ENCODE results near the gene F10. TPM values are rescaled to one million over a fixed set of nuclear protein-coding genes. Genes with fewer than 3 reads are reported as not detected.

F10 gene
- total and polyA plus RNA-seq, 2 of the 13 experiments (the other 11 are each of a cell fraction or from before 2014, with no cell fraction given), result 58.4 to 237 TPM

GRCh38 chr13:113151745-113152690 lies 29.4 kb downstream of the F10 start (continued):
- TF ChIP-seq, protein P1, sequence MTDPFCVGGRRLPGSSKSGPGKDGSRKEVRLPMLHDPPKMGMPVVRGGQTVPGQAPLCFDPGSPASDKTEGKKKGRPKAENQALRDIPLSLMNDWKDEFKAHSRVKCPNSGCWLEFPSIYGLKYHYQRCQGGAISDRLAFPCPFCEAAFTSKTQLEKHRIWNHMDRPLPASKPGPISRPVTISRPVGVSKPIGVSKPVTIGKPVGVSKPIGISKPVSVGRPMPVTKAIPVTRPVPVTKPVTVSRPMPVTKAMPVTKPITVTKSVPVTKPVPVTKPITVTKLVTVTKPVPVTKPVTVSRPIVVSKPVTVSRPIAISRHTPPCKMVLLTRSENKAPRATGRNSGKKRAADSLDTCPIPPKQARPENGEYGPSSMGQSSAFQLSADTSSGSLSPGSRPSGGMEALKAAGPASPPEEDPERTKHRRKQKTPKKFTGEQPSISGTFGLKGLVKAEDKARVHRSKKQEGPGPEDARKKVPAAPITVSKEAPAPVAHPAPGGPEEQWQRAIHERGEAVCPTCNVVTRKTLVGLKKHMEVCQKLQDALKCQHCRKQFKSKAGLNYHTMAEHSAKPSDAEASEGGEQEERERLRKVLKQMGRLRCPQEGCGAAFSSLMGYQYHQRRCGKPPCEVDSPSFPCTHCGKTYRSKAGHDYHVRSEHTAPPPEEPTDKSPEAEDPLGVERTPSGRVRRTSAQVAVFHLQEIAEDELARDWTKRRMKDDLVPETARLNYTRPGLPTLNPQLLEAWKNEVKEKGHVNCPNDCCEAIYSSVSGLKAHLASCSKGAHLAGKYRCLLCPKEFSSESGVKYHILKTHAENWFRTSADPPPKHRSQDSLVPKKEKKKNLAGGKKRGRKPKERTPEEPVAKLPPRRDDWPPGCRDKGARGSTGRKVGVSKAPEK (CRISPR knock-in tag; IDR thresholded peaks at IDR 0.05; ENCODE audit: borderline replicate concordance), result 0 out of 2 replicates have a peak, but pooled peaks have one; percentile 62
- TF ChIP-seq RBFOX2 (IDR thresholded peaks at IDR 0.05; ENCODE audit: low read depth, low read length), result peak; percentile 58; the same call in 1 of the 2 replicates
- peak; percentile 49; the same call in 1 of the 2 replicates for TF ChIP-seq ZNF776 (CRISPR knock-in tag; IDR thresholded peaks at IDR 0.05)
- peak; percentile 47; the same call in 1 of the 2 replicates for TF ChIP-seq ZNF777 (CRISPR knock-in tag; IDR thresholded peaks at IDR 0.05)
- TF ChIP-seq SRY (CRISPR knock-in tag; IDR thresholded peaks at IDR 0.05), result peak; percentile 35; the same call in 1 of the 2 replicates
- peak; percentile 23; the same call in 1 of the 2 replicates for TF ChIP-seq BRD4 (CRISPR knock-in tag; IDR thresholded peaks at IDR 0.05)
- TF ChIP-seq AKAP8 (CRISPR knock-in tag; IDR thresholded peaks at IDR 0.05), result 0 out of 2 replicates have a peak, but pooled peaks have one; percentile 42
- no peak for TF ChIP-seq PAF1 (CRISPR knock-in tag; IDR thresholded peaks at IDR 0.05)
- no peak for TF ChIP-seq ZNF878 (CRISPR knock-in tag; IDR thresholded peaks at IDR 0.05)
- TF ChIP-seq, protein P2, sequence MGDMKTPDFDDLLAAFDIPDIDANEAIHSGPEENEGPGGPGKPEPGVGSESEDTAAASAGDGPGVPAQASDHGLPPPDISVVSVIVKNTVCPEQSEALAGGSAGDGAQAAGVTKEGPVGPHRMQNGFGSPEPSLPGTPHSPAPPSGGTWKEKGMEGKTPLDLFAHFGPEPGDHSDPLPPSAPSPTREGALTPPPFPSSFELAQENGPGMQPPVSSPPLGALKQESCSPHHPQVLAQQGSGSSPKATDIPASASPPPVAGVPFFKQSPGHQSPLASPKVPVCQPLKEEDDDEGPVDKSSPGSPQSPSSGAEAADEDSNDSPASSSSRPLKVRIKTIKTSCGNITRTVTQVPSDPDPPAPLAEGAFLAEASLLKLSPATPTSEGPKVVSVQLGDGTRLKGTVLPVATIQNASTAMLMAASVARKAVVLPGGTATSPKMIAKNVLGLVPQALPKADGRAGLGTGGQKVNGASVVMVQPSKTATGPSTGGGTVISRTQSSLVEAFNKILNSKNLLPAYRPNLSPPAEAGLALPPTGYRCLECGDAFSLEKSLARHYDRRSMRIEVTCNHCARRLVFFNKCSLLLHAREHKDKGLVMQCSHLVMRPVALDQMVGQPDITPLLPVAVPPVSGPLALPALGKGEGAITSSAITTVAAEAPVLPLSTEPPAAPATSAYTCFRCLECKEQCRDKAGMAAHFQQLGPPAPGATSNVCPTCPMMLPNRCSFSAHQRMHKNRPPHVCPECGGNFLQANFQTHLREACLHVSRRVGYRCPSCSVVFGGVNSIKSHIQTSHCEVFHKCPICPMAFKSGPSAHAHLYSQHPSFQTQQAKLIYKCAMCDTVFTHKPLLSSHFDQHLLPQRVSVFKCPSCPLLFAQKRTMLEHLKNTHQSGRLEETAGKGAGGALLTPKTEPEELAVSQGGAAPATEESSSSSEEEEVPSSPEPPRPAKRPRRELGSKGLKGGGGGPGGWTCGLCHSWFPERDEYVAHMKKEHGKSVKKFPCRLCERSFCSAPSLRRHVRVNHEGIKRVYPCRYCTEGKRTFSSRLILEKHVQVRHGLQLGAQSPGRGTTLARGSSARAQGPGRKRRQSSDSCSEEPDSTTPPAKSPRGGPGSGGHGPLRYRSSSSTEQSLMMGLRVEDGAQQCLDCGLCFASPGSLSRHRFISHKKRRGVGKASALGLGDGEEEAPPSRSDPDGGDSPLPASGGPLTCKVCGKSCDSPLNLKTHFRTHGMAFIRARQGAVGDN (CRISPR knock-in tag; IDR thresholded peaks at IDR 0.05), result peak; percentile 81
- TF ChIP-seq NFE2L1 (CRISPR knock-in tag; IDR thresholded peaks at IDR 0.05; ENCODE audit: borderline replicate concordance), result no peak
- TF ChIP-seq MAZ (IDR thresholded peaks at IDR 0.05; ENCODE audit: borderline replicate concordance, low read depth, low read length), result no peak
- TF ChIP-seq MAZ (CRISPR knock-in tag; IDR thresholded peaks at IDR 0.05; ENCODE audit: low read depth), result no peak
- no peak for TF ChIP-seq ZBTB34 (CRISPR knock-in tag; IDR thresholded peaks at IDR 0.05)
- TF ChIP-seq ZFP62 (CRISPR knock-in tag; IDR thresholded peaks at IDR 0.05), result 0 out of 2 replicates have a peak, but pooled peaks have one; percentile 41
- 0 out of 2 replicates have a peak, but pooled peaks have one; percentile 33 for TF ChIP-seq ZNF598 (CRISPR knock-in tag; IDR thresholded peaks at IDR 0.05; ENCODE audit: borderline replicate concordance)
- TF ChIP-seq ZNF891 (CRISPR knock-in tag; IDR thresholded peaks at IDR 0.05), result peak; percentile 32; the same call in 1 of the 2 replicates
- peak; percentile 54; the same call in 1 of the 2 replicates for TF ChIP-seq HIVEP1 (CRISPR knock-in tag; IDR thresholded peaks at IDR 0.05)
- TF ChIP-seq HOXA3 (CRISPR knock-in tag; IDR thresholded peaks at IDR 0.05), result peak; percentile 17; the same call in 1 of the 2 replicates
